SK-N-SH (cell line): Measurements from ENCODE around the gene CRELD2. TPM values are rescaled to one million over a fixed set of nuclear protein-coding genes. Genes with fewer than 3 reads are reported as not detected.

ENCODE experiments used
- CTCF ChIA-PET: fragments of 300-600, 350-600 bp; formaldehyde crosslinking; extraction: SDS; loops from one replicate; lab custom pipeline; 2021; lab: Yijun Ruan, JAX
- POLR2A ChIA-PET: fragments of 350-600 bp; sonication (Branson Sonifier 250); formaldehyde crosslinking; extraction: SDS; loops from one replicate; lab custom pipeline; 2020; ENCODE audit warnings: antibody characterized with exemption, inconsistent platforms; lab: Yijun Ruan, JAX
- DNase-seq: peaks from one replicate; pipeline ENCODE4 v3.0.0; 2012
- H2AFZ ChIP-seq: fragments of 200-600 bp; sonication (generic); 2 replicates; pipeline ENCODE4 v1.8.1; 2016; ENCODE audit warnings: antibody characterized with exemption, mild to moderate bottlenecking, low read depth
- H3F3A ChIP-seq: fragments of 200-600 bp; sonication (generic); replicated peaks from 2 replicates; pipeline ENCODE3; 2016; ENCODE audit warnings: antibody characterized with exemption, mild to moderate bottlenecking; ENCODE audit not compliant: insufficient read depth
- H3K27ac ChIP-seq, 2 experiments: fragments of 200-500 bp in 1 of 2; fragments of 200-600 bp in 1 of 2; sonication (Bioruptor generic) in 1 of 2; sonication (generic), shearing (Covaris generic) in 1 of 2; 2 replicates each; pipeline versions ENCODE4 v1.5.1 to v1.6.1; 2014 to 2016; ENCODE audit warnings: low read depth in 2 of 2, inconsistent platforms in 1 of 2, low read length in 1 of 2, mild to moderate bottlenecking in 1 of 2, mixed read lengths in 1 of 2
- H3K27me3 ChIP-seq: fragments of 200-600 bp; sonication (generic), shearing (Covaris generic); 2 replicates; pipeline ENCODE4 v1.6.1; 2016; ENCODE audit warnings: mixed run types; ENCODE audit not compliant: insufficient read depth
- H3K36me3 ChIP-seq, 2 experiments: fragments of 200-500 bp in 1 of 2; fragments of 200-600 bp in 1 of 2; sonication (Bioruptor generic) in 1 of 2; sonication (generic) in 1 of 2; replicated peaks in 1 of 2; 2 replicates each; pipeline versions ENCODE3 to v1.5.1; 2014 to 2016; ENCODE audit warnings: low read length in 1 of 2, mild to moderate bottlenecking in 1 of 2; ENCODE audit not compliant: insufficient read depth in 2 of 2, control insufficient read depth in 1 of 2
- H3K4me1 ChIP-seq, 2 experiments: fragments of 200-500 bp in 1 of 2; fragments of 200-600 bp in 1 of 2; sonication (Bioruptor generic) in 1 of 2; sonication (generic), shearing (Covaris generic) in 1 of 2; 2 replicates each; pipeline versions ENCODE4 v1.5.1 to v1.6.1; 2014 to 2016; ENCODE audit warnings: low read depth in 1 of 2, low read length in 1 of 2, mixed run types in 1 of 2; ENCODE audit not compliant: insufficient read depth in 2 of 2, control insufficient read depth in 1 of 2
- H3K4me2 ChIP-seq: fragments of 200-600 bp; sonication (generic), shearing (Covaris generic); 2 replicates; pipeline ENCODE4 v1.6.1; 2017; ENCODE audit warnings: mixed run types
- H3K4me3 ChIP-seq, 2 experiments: fragments of 200-500 bp in 1 of 2; fragments of 200-600 bp in 1 of 2; sonication (Bioruptor generic) in 1 of 2; sonication (generic), shearing (Covaris generic) in 1 of 2; 2 replicates each; pipeline versions ENCODE4 v1.5.1 to v1.8.1; 2014 to 2016; ENCODE audit warnings: low read depth in 2 of 2, inconsistent platforms in 1 of 2, low read length in 1 of 2, mild to moderate bottlenecking in 1 of 2, mixed read lengths in 1 of 2, moderate library complexity in 1 of 2
- H3K79me2 ChIP-seq: fragments of 200-600 bp; sonication (generic); 2 replicates; pipeline ENCODE4 v1.8.1; 2017; ENCODE audit warnings: mild to moderate bottlenecking; ENCODE audit not compliant: insufficient read depth
- H3K9ac ChIP-seq: fragments of 200-600 bp; sonication (generic); 2 replicates; pipeline ENCODE4 v1.6.1; 2017; ENCODE audit warnings: mixed run types
- H3K9me2 ChIP-seq: fragments of 200-600 bp; sonication (generic); 2 replicates; pipeline ENCODE4 v1.6.1; 2017; ENCODE audit warnings: mixed run types
- H3K9me3 ChIP-seq: fragments of 200-600 bp; sonication (generic); 2 replicates; pipeline ENCODE4 v1.6.1; 2017; ENCODE audit warnings: mixed run types, mild to moderate bottlenecking, moderate library complexity
- H4K20me1 ChIP-seq: fragments of 200-600 bp; sonication (generic); 2 replicates; pipeline ENCODE4 v1.6.1; 2017; ENCODE audit warnings: mild to moderate bottlenecking, mixed run types; ENCODE audit not compliant: insufficient read depth
- FOXM1 ChIP-seq: IDR thresholded peaks from 2 replicates; pipeline ENCODE4 v1.4.0; 2012; ENCODE audit warnings: low read depth, mild to moderate bottlenecking
- GABPA ChIP-seq: IDR thresholded peaks from 2 replicates; pipeline ENCODE4 v1.4.0; 2012; ENCODE audit warnings: low read depth, mild to moderate bottlenecking
- USF1 ChIP-seq: IDR thresholded peaks from 2 replicates; pipeline ENCODE4 v1.4.0; 2012; ENCODE audit warnings: low read depth, borderline replicate concordance
- WGBS: methylation state at CpG from one replicate; pipeline ENCODE4 v1.1.6; 2017; ENCODE audit warnings: low lambda C conversion rate; 5-methylcytosine and 5-hydroxymethylcytosine counted together
- polyA plus RNA-seq, 3 experiments: library from polyadenylated mRNA; depleted of rRNA; stranded (reverse); fragments of >200 nt; gene quantifications; 2 replicates each; pipeline ENCODE4 v1.2.3, GENCODE V29; 2012
- TF ChIP-seq, protein P1 (sequence below): IDR thresholded peaks from 2 replicates; pipeline ENCODE4; 2012

CRELD2 gene
- polyA plus RNA-seq, 1 of the 3 experiments (the other 2 are of a cell fraction), result 113 TPM

GRCh38 chr22:49958931-49959781 is 40.7 kb downstream of the CRELD2 start:
- Histone ChIP-seq H3K36me3 (peaks cover 5 to 16% of the 10 kb centered on the region in 2 experiments), H2AFZ (peak overlapping the region; percentile 84; the same call in 1 of the 2 replicates), H4K20me1 (peaks cover 7% of the 10 kb centered on the region), H3K4me1 (peaks cover 20 to 46% of the 10 kb centered on the region in 2 experiments; a peak in 2 of 4 replicates), H3K9me2 (no peaks in the 10 kb centered on the region), H3K4me2 (peak overlapping the region; percentile 98), H3F3A (no peaks in the 10 kb centered on the region), H3K27me3 (no peaks in the 10 kb centered on the region), H3K79me2 (peaks cover 30% of the 10 kb centered on the region), H3K27ac (peak overlapping the region in 1 of 2 experiments; percentile 86; a peak in 1 of 4 replicates), H3K9me3 (no peaks in the 10 kb centered on the region), H3K9ac (peak overlapping the region; percentile 68; the same call in 1 of the 2 replicates), H3K4me3 (peak overlapping the region; percentile 76 to 77)
- TF ChIP-seq GABPA (no peak), USF1 (no peak), FOXM1 (no peak)
- CTCF ChIA-PET, result interaction anchor here (1.3 kb wide), 1 partner anchor 71 kb away, joined by 5 read pairs; no protein-coding TSS in a partner anchor
- POLR2A ChIA-PET, result interaction anchor here (1.2 to 1.4 kb wide), 2 partner anchors 13 to 23 kb away, joined by 3 read pairs; no protein-coding TSS in a partner anchor
- DNase-seq, result no peak
- 85% methylated on average over 22 of the region's 29 CpGs for WGBS

- Histone ChIP-seq H3K4me2 (peak overlapping the region; percentile 98), H3K79me2 (peaks cover 31% of the 10 kb centered on the region), H3K4me3 (peak overlapping the region; percentile 76 to 77), H3K9ac (peak overlapping the region; percentile 68), H3K36me3 (peaks cover 5 to 16% of the 10 kb centered on the region in 2 experiments), H2AFZ (peak overlapping the region; percentile 84), H3F3A (no peaks in the 10 kb centered on the region), H3K4me1 (peaks cover 20 to 40% of the 10 kb centered on the region in 2 experiments; a peak in 2 of 4 replicates), H3K9me2 (no peaks in the 10 kb centered on the region), H4K20me1 (peaks cover 7% of the 10 kb centered on the region), H3K9me3 (no peaks in the 10 kb centered on the region), H3K27ac (peak overlapping the region; percentile 59 to 86; a peak in 3 of 4 replicates), H3K27me3 (no peaks in the 10 kb centered on the region)
- ChIA-PET POLR2A (interaction anchor here (1.2 to 1.4 kb wide), 2 partner anchors 13 to 24 kb away, joined by 3 read pairs; no protein-coding TSS in a partner anchor), CTCF (interaction anchor here (1.3 kb wide), 1 partner anchor 71 kb away, joined by 5 read pairs; no protein-coding TSS in a partner anchor)
- 0% methylated on average over 1 of the region's 21 CpGs for WGBS
- TF ChIP-seq, protein P1, sequence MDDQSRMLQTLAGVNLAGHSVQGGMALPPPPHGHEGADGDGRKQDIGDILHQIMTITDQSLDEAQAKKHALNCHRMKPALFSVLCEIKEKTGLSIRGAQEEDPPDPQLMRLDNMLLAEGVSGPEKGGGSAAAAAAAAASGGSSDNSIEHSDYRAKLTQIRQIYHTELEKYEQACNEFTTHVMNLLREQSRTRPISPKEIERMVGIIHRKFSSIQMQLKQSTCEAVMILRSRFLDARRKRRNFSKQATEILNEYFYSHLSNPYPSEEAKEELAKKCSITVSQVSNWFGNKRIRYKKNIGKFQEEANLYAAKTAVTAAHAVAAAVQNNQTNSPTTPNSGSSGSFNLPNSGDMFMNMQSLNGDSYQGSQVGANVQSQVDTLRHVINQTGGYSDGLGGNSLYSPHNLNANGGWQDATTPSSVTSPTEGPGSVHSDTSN, result 0 out of 2 replicates have a peak, but pooled peaks have one; percentile 2
- TF ChIP-seq GABPA, result no peak
- peak; percentile 80 for DNase-seq
Measured at GRCh38 chr22:49959782-49960158, 41.3 kb downstream of the CRELD2 start.
